ENCODE data around the gene ARAP3. TPM values are rescaled to one million over a fixed set of nuclear protein-coding genes. Genes with fewer than 3 reads are reported as not detected.

Gene ARAP3
- total RNA-seq, 1 experiment from 2014 or later, result 27.6 TPM

DNA sequence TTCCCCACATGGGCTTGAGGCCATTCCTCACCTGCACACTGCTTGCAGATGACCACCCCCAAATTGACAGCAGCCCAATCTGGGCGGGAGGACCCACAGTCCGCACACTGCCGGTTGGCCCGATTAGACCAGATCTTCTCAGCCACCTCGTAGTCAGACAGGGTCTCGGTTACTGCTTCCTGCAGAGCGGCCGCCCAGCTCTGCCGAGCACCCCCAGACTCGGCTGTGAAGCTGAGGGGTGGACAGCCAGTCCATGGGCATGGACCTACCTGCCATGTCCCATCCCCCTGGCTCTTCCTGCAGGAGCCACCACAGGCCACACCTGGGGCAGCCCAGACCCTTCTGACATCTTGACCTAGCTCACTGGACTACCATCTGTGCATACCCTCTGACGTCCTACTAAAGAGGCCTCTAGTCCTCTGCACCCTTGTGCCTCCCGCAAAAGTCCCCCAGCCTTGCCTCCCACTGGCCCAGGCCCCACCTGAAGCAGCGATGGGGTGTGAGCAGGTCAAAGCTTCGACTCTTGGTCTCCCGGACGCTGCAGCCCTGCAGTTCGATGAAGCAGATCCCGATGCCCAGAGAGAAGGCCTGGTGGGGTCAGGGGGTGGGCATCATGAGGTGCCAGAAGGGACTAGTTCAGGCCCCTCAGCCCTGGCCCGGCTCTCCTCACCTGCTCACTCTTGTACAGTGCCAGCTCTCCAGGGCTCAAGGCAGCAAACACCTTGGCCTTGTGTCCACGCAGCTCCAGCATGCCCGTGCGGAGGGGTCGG lies 9.8 kb downstream of the ARAP3 start:
- Histone ChIP-seq H4K8ac (replicated peaks; ENCODE audit: insufficient read length, low read depth, low read length) (no peak overlapping the region), H3K14ac (ENCODE audit: insufficient read depth, low read length) (no peak overlapping the region), H2BK15ac (ENCODE audit: low read depth, low read length) (no peak overlapping the region), H3K27ac (ENCODE audit: insufficient read length, low read depth, low read length) (no peak overlapping the region), H2BK20ac (ENCODE audit: low read depth, low read length, poor library complexity, severe bottlenecking) (no peak overlapping the region), H3K9ac (ENCODE audit: extremely low read depth, insufficient read length, low read length) (no peak overlapping the region), H3K27me3 (ENCODE audit: insufficient read depth, low read length) (no peaks in the 10 kb centered on the region), H2BK5ac (ENCODE audit: insufficient read length, low read length) (no peak overlapping the region), H3K23me2 (ENCODE audit: insufficient read length, low read depth, low read length, poor library complexity, severe bottlenecking) (no peaks in the 10 kb centered on the region), H3K56ac (ENCODE audit: insufficient read length, low read depth, low read length) (no peak overlapping the region), H4K91ac (ENCODE audit: insufficient read length, low read depth, low read length) (no peak overlapping the region), H3K79me1 (ENCODE audit: insufficient read depth, low read depth, low read length, poor library complexity, severe bottlenecking) (no peaks in the 10 kb centered on the region), H3K4me1 (ENCODE audit: insufficient read depth, low read length) (peaks cover 6% of the 10 kb centered on the region), H2BK120ac (ENCODE audit: low read depth, low read length, poor library complexity, severe bottlenecking) (no peak overlapping the region), H4K5ac (ENCODE audit: insufficient read length, low read depth, low read length) (no peak overlapping the region), H4K20me1 (ENCODE audit: control insufficient read depth, insufficient read depth, insufficient read length) (no peaks in the 10 kb centered on the region), H2BK12ac (ENCODE audit: insufficient read length, low read depth, low read length) (no peak overlapping the region), H2AFZ (ENCODE audit: low read length) (no peak overlapping the region), H3K79me2 (ENCODE audit: insufficient read depth, low read length) (no peaks in the 10 kb centered on the region), H3K4me2 (ENCODE audit: insufficient read depth, insufficient read length, low read length) (no peak overlapping the region), H3T11ph (ENCODE audit: low read length) (no peak overlapping the region), H3K18ac (ENCODE audit: insufficient read length, low read depth, low read length) (no peak overlapping the region), H3K4ac (ENCODE audit: low read depth, low read length) (no peak overlapping the region), H3K9me3 (ENCODE audit: control insufficient read depth, low read depth, low read length) (no peaks in the 10 kb centered on the region), H3K23ac (ENCODE audit: insufficient read length, low read depth, low read length) (no peak overlapping the region), H2AK5ac (ENCODE audit: insufficient read length, low read length) (no peak overlapping the region)
- H3K36me3 Mint-ChIP-seq (ENCODE audit: insufficient read depth in 1 of 3, low read depth in 3 of 3), result peaks cover 33 to 42% (median 33%) of the 10 kb centered on the region in 3 experiments
- no peak overlapping the region for H3K4me3 Mint-ChIP-seq
- peak overlapping the region in 1 of 3 experiments; percentile 81; a peak in 2 of 7 replicates for H3K27ac Mint-ChIP-seq
- WGBS (ENCODE audit: extremely low coverage, insufficient read length, low lambda C conversion rate), result no CpG with 5 or more reads among the region's 23 CpGs
- no peak for TF ChIP-seq CTCF (conservative IDR thresholded peaks at IDR 0.05)
- no peaks in the 10 kb centered on the region for H3K27me3 Mint-ChIP-seq (ENCODE audit: low read depth)
- H3K9me3 Mint-ChIP-seq, result no peaks in the 10 kb centered on the region
- DNase-seq, result no peak
- H3K4me1 Mint-ChIP-seq, result peaks cover 31 to 37% of the 10 kb centered on the region in 2 experiments

All from H9 (cell line).